ENCODE measurements around the gene GIMAP2. TPM values are rescaled to one million over a fixed set of nuclear protein-coding genes. Genes with fewer than 3 reads are reported as not detected.

The GIMAP2 gene
- total RNA-seq, 4 donors from 2014 or later = 6.7 to 32.4 (median 10.4) TPM

GRCh38 chr7:150728011-150728410 is 42.5 kb downstream of the GIMAP2 start:
- Histone ChIP-seq H3K27me3 (no peaks in the 10 kb centered on the region), H3K36me3 (no peaks in the 10 kb centered on the region), H3K4me1 (no peaks in the 10 kb centered on the region), H3K27ac (no peak overlapping the region), H3K9me3 (no peaks in the 10 kb centered on the region), H3K4me3 (replicated peaks in 1 of 3) (no peak overlapping the region)
- TF ChIP-seq CTCF (IDR thresholded peaks at IDR 0.05) = no peak
- intact Hi-C loops (cut with DNase I) = no loop called here
- no peak for DNase-seq

GRCh38 chr7:150728609-150729008 is 43.1 kb downstream of the GIMAP2 start:
- H3K9me3 ChIP-seq = no peaks in the 10 kb centered on the region
- no peaks in the 10 kb centered on the region for H3K27me3 ChIP-seq
- no peaks in the 10 kb centered on the region for H3K36me3 ChIP-seq
- no peak for DNase-seq
- TF ChIP-seq CTCF (IDR thresholded peaks at IDR 0.05) (no peak), POLR2A (IDR thresholded peaks at IDR 0.05) (no peak)
- H3K4me3 ChIP-seq (replicated peaks in 1 of 3) = no peak overlapping the region
- intact Hi-C loops (cut with DNase I) = no loop called here
- no peaks in the 10 kb centered on the region for H3K4me1 ChIP-seq
- no peak overlapping the region for H3K27ac ChIP-seq

GRCh38 chr7:150731916-150732315 is 46.4 kb downstream of the GIMAP2 start:
- Histone ChIP-seq H3K4me1 (no peaks in the 10 kb centered on the region), H3K9me3 (no peaks in the 10 kb centered on the region), H3K4me3 (replicated peaks in 1 of 3) (no peak overlapping the region), H3K27ac (no peak overlapping the region), H3K36me3 (no peaks in the 10 kb centered on the region), H3K27me3 (no peaks in the 10 kb centered on the region)
- WGBS, 2 donors = 31 to 40% methylated on average over 1 of the region's 1 CpG
- no peak for DNase-seq
- TF ChIP-seq CTCF (IDR thresholded peaks at IDR 0.05) = no peak
- TF ChIP-seq POLR2A (IDR thresholded peaks at IDR 0.05) = no peak
- intact Hi-C loops (cut with DNase I) = no loop called here

GRCh38 chr7:150732786-150733481 is 47.4 kb downstream of the GIMAP2 start:
- DNase-seq = no peak
- TF ChIP-seq POLR2A (IDR thresholded peaks at IDR 0.05) (no peak), CTCF (IDR thresholded peaks at IDR 0.05) (no peak)
- Histone ChIP-seq H3K36me3 (no peaks in the 10 kb centered on the region), H3K9me3 (no peaks in the 10 kb centered on the region), H3K4me3 (replicated peaks in 1 of 3) (no peak overlapping the region), H3K4me1 (no peaks in the 10 kb centered on the region), H3K27ac (no peak overlapping the region), H3K27me3 (no peaks in the 10 kb centered on the region)
- intact Hi-C loops (cut with DNase I) = no loop called here
- WGBS, 2 donors = 52 to 62% methylated on average over 5 of the region's 5 CpGs

GRCh38 chr7:150733482-150734095 is 48.1 kb downstream of the GIMAP2 start:
- Histone ChIP-seq H3K9me3 (no peaks in the 10 kb centered on the region), H3K36me3 (no peaks in the 10 kb centered on the region), H3K27me3 (no peaks in the 10 kb centered on the region), H3K27ac (no peak overlapping the region), H3K4me3 (replicated peaks in 1 of 3) (no peak overlapping the region), H3K4me1 (no peaks in the 10 kb centered on the region)
- 83 to 88% methylated on average over 5 of the region's 5 CpGs for WGBS, 2 donors
- intact Hi-C loops (cut with DNase I) = no loop called here
- TF ChIP-seq POLR2A (IDR thresholded peaks at IDR 0.05) (no peak), CTCF (IDR thresholded peaks at IDR 0.05) (no peak)
- no peak for DNase-seq
